ENCODE results near the gene PHLPP1.
"Not testable (repeated sequence)": the region's sequence is repeated elsewhere in the genome, so short reads cannot be mapped to it uniquely, and the experiment has no call there.

PHLPP1 gene

GRCh38 chr18:62773691-62774090 lies 58.4 kb downstream of the PHLPP1 start:
- no peak for DNase-seq (ENCODE audit: low read depth in 3 of 3)

- DNase-seq (ENCODE audit: low read depth in 3 of 3): no peak
Measured at GRCh38 chr18:62776024-62776570, 60.8 kb downstream of the PHLPP1 start.

DNA sequence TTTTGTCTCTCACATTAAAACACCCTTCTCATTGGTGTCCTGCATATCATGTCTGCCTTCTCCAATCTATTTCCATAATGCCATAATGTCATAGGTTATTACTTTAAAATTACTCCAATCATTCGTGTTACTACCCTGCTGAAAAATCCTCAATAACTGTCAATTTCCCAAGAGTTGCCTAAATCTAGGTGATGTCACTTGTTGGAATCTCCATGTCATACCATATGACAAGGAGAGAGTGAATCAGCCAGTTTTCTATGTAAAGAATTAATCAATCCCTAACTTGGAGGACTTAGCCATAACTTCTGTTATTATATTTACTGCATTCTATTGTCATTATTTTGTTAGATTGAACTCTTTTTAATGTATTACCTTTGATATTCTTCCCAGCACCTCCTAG lies 62.5 kb downstream of the PHLPP1 start:
- no peak for DNase-seq (ENCODE audit: low read depth in 3 of 3)

DNA sequence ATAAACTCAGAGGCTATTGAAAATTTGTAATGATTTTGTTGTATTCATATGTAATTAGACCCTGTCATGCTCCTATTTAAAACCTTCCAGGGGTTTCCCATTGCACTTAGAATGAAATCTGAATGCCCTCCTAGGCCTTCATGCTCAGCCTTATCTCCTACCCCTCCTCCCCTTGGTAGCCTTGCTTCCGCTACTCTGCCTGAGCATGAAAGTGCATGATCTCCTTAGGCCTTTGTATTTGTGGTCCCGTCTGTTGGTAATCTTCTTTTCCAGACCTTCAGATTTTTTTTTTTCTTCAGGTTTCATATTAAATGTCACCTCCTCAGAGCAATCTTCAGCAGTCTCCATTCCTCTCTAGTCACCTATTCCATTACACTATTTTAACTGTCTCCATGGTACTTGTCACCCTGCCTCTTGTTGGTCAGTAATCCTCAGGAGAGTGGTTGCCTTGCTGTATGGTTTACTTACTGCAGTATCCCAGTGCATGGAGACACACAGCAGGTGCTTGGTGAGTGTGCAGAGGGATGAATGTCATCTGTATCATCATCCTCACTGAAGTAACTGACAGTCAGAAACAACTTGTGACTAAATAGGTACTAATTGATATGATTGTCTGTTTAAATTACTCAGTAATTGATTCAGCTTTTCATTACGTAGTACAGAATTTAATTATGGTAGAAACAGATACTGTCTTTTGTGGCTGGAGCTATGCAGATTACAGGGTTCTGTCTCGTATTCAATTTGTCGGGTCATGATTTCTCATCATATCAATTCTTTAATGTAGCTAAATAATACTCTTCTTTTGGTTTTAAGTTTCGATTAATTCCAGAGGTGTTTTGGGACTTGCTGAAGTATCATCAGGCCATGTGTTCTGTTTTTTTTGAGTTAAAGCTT lies 63.9 kb downstream of the PHLPP1 start:
- DNase-seq (ENCODE audit: low read depth in 3 of 3): peak in 1 of 3 donors; percentile 17

DNA sequence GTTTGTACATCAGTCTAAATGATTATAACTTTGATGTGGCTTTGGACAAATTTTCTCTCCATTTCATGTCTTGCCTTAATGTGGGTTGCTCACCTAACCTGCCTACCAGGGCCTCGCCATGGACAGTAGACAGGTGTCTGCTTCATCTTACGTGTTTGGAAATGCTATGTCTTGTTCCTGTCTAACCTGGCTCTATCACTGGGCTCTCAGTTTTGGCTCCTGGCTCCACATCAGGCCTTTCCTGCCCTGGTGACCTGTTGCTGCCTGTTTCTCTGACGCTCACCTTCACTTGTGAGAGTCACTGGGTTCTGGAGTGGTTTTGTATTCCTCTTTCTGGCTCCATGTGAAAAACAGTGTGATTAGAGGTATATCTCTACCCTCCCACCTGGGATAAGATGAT lies 65.9 kb downstream of the PHLPP1 start:
- DNase-seq (ENCODE audit: low read depth in 3 of 3): no peak

- no peak for DNase-seq (ENCODE audit: low read depth in 3 of 3)
Measured at GRCh38 chr18:62781893-62782292, 66.6 kb downstream of the PHLPP1 start.

GRCh38 chr18:62784338-62784965 lies 69.1 kb downstream of the PHLPP1 start:
- no peak for DNase-seq (ENCODE audit: low read depth in 3 of 3)

- no peak for DNase-seq (ENCODE audit: low read depth in 3 of 3)
Measured at GRCh38 chr18:62784966-62785413, 69.6 kb downstream of the PHLPP1 start.

- DNase-seq (ENCODE audit: low read depth in 3 of 3): no peak
Measured at GRCh38 chr18:62786689-62787088, 71.3 kb downstream of the PHLPP1 start.

DNA sequence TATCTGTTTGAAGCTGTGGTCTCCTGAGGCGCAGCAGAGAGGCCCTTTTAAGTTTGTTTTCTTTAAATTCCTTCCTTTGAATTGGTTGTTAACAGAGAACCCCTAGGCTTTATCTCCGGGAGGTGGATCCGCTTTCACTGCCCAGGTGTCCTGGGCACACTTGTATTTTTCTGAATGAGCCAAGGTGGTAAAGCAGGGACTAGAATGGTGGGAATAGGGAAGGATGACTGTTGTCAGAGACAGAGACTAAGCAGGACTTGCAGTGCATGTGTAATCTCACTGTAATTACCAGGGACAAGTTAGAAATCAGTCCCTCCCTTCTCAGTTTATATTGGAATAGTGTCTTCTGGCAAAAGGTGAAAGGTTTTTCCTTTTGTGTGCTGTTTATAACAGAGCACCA lies 72.8 kb downstream of the PHLPP1 start:
- DNase-seq (ENCODE audit: low read depth in 3 of 3): no peak

DNA sequence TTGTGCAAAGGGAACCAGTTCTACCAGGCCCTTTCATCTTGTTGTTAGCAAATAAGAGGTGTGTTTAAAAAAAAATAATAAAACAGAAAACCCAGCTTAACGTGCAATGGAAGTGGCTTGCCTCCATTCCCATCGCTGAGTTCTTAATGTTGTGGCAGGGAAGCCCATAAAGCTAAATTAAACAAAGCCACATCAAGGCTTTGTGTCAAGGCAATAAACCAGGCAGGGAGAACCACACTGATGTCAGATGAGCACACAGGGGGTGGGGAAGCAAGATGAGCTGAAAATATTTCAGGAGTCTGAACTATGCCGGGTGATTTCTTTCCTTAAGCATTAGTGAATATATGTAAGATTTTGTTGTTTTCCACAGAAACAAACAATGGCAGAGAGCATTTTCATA lies 73.5 kb downstream of the PHLPP1 start:
- DNase-seq (ENCODE audit: low read depth in 3 of 3): no peak

- no peak for DNase-seq (ENCODE audit: low read depth in 3 of 3)
Measured at GRCh38 chr18:62790871-62791772, 75.8 kb downstream of the PHLPP1 start.

DNA sequence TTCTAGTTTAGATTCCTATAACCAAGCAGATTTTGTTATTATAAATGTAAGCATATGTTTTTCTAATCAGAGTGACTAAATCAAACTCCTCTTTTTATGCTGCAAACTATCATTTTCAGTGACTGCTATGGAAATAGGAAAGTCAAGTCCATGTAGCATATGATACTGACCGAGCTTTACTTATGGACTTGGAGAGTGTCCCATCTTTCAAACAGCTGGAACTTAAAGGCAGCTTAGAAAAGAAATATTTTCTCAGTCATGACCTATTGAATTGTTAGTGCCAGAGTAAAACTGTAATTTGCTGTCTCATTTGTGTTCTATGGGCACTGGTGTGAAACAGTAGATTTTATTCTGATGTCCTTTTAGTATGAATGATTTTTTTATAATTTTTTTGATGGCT lies 76.7 kb downstream of the PHLPP1 start:
- DNase-seq (ENCODE audit: low read depth in 3 of 3): no peak

GRCh38 chr18:62795813-62796212 lies 80.5 kb downstream of the PHLPP1 start:
- DNase-seq (ENCODE audit: low read depth in 3 of 3): no peak

DNA sequence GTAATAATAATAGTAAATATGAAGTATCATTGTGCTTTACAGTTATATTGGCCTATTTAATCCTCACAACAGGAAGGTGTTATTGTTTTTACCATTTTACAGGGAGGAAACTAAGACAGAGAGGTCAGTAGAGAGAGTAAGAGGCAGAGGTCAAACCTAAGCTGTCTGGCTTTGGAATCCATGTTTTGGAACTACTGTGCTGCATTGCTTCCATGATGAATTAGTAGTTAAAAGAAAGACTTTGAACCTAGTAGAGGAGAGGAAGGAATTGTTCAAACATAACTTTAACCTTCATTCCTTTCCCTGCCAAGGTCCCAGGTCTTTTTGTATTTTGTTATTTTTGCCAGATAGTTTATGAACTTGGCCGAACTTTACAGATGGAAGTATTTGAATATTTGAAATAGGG lies 80.9 kb downstream of the PHLPP1 start:
- no peak for DNase-seq (ENCODE audit: low read depth in 3 of 3)

DNA sequence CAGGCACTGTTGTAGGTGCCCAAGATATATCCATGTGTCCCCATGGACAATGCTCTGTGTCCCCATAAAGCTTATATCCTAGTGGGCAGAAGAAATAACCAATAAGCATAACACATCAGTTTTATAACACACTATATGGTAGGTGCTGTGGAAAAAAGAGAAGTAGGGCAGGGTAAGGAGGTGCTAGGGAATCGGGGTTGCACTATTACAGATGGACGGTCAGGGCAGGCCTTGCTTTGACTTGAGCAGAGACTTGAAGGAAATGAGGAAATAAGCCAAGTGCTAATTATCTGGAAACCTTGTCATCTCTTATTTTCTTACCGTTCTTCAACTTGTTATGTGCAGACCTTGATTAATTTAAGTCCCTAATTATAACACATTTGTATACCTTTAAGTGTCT lies 82.0 kb downstream of the PHLPP1 start:
- no peak for DNase-seq (ENCODE audit: low read depth in 3 of 3)

DNA sequence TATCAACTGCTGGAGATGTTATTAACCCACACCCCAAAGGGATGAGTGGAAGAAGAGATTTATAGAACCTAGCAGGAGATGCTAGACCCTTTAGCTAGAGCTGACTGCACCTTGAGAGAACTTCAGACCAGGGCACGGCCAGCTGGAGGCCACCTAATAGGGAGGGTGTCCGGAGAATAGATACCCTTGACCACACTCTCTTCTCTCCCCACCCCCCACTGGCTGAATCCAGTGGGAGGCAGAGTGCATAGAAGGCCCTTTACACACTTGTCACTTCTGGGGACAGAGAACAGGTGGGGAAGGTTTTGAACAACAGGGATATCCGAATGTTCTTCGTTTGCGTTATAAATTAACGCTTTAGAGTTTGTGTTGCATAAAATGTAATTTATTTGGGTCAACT lies 84.6 kb downstream of the PHLPP1 start:
- DNase-seq (ENCODE audit: low read depth in 3 of 3): no peak

GRCh38 chr18:62802523-62802922 lies 87.2 kb downstream of the PHLPP1 start:
- no peak for DNase-seq (ENCODE audit: low read depth in 3 of 3)

DNA sequence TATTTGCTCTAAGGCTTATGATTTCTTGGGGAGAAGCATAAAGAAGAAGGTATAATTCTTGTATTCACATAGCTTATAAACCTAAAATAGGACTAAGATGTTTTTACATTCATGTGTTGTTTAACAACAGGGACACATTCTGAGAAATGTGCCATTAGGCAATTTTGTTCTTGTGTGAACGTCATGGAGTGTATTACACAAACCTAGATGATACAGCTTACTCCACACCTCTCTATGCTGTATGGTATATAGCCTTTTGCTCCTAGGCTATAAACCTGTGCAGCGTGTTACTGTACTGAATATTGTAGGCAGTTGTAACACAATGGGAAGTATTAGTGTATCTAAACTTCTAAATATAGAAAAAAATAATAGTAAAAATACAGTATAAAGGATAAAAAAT lies 92.1 kb downstream of the PHLPP1 start:
- no peak for DNase-seq (ENCODE audit: low read depth in 3 of 3)

GRCh38 chr18:62808123-62808522 lies 92.8 kb downstream of the PHLPP1 start:
- no peak for DNase-seq (ENCODE audit: low read depth in 3 of 3)

DNA sequence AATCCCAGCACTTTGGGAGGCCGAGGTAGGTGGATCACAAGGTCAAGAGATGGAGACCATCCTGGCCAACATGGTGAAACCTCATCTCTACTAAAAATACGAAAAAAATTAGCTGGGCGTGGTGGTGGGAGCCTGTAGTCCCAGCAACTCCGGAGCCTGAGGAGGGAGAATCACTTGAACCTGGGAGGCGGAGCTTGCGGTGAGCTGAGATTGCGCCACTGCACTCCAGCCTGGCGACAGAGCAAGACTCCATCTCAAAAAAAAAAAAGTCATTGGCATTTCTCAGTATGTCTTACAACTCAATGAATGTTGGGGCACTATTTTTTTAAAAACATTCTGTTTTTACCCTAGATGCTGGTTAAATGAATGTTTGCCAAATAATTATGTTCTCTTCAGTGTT lies 94.1 kb downstream of the PHLPP1 start:
- DNase-seq (ENCODE audit: low read depth in 3 of 3): not testable (repeated sequence)

- DNase-seq (ENCODE audit: low read depth in 3 of 3): no peak
Measured at GRCh38 chr18:62809900-62810299, 94.6 kb downstream of the PHLPP1 start.

Data from stimulated activated CD4-positive, alpha-beta T cell treated with anti-CD3 and anti-CD28 coated beads, TNF-alpha, amount 100 ng/mL, for 48 hours (primary cell).